ENCODE data around the gene C4BPB. TPM values are rescaled to one million over a fixed set of nuclear protein-coding genes. Genes with fewer than 3 reads are reported as not detected.

C4BPB gene
- total and polyA plus RNA-seq, 2 of the 13 experiments (the other 11 are each of a cell fraction or from before 2014, with no cell fraction given): 155 to 266 TPM

- TF ChIP-seq BRF2 (CRISPR knock-in tag; IDR thresholded peaks at IDR 0.05) (no peak), ZBTB3 (CRISPR knock-in tag; IDR thresholded peaks at IDR 0.05; ENCODE audit: borderline replicate concordance, low read depth) (no peak), JUN (CRISPR knock-in tag; IDR thresholded peaks at IDR 0.05) (no peak), ZNF709 (CRISPR knock-in tag; IDR thresholded peaks at IDR 0.05) (no peak), ATF2 (CRISPR knock-in tag; IDR thresholded peaks at IDR 0.05) (no peak), GATA4 (IDR thresholded peaks at IDR 0.05; ENCODE audit: borderline replicate concordance, low read depth) (no peak), NR2C2 (CRISPR knock-in tag; IDR thresholded peaks at IDR 0.05; ENCODE audit: borderline replicate concordance) (no peak), ZNF543 (CRISPR knock-in tag; IDR thresholded peaks at IDR 0.05) (no peak), ZNF382 (CRISPR knock-in tag; IDR thresholded peaks at IDR 0.05; ENCODE audit: borderline replicate concordance) (no peak), ZNF33B (CRISPR knock-in tag; IDR thresholded peaks at IDR 0.05) (no peak), DNMT3B (CRISPR knock-in tag; conservative IDR thresholded peaks at IDR 0.05) (no peak), ZNF460 (CRISPR knock-in tag; IDR thresholded peaks at IDR 0.05; ENCODE audit: borderline replicate concordance) (no peak), NAIF1 (CRISPR knock-in tag; IDR thresholded peaks at IDR 0.05; ENCODE audit: borderline replicate concordance) (no peak), FLYWCH1 (CRISPR knock-in tag; IDR thresholded peaks at IDR 0.05) (no peak), HNF4G (IDR thresholded peaks at IDR 0.05; ENCODE audit: borderline replicate concordance, low read depth, low read length) (no peak), HNF4G (CRISPR knock-in tag; IDR thresholded peaks at IDR 0.05; ENCODE audit: borderline replicate concordance, low read depth) (no peak), ARNTL (CRISPR knock-in tag; IDR thresholded peaks at IDR 0.05) (no peak), TMF1 (CRISPR knock-in tag; IDR thresholded peaks at IDR 0.05; ENCODE audit: low read depth) (no peak), CREBL2 (CRISPR knock-in tag; IDR thresholded peaks at IDR 0.05; ENCODE audit: borderline replicate concordance) (no peak), HMGXB4 (CRISPR knock-in tag; IDR thresholded peaks at IDR 0.05; ENCODE audit: borderline replicate concordance in 1 of 2, low read depth in 1 of 2) (peak in 1 of 2 experiments; percentile 84; a peak in 2 of 4 replicates), ZNF773 (CRISPR knock-in tag; IDR thresholded peaks at IDR 0.05; ENCODE audit: borderline replicate concordance) (no peak)
Measured at GRCh38 chr1:207077470-207078377, 10.9 kb upstream of the C4BPB start (continued).
